HG02840 (cell line): ENCODE results near the gene BTN3A1.
"Not testable (repeated sequence)": the region's sequence is repeated elsewhere in the genome, so short reads cannot be mapped to it uniquely, and the experiment has no call there.

ENCODE experiments used
- ATAC-seq: cut with Tn5 transposase; IDR thresholded peaks from one replicate; pipeline ENCODE4 v1.9.1; 2021; ENCODE audit warnings: mild to moderate bottlenecking, moderate library complexity, moderate number of reproducible peaks; ENCODE audit not compliant: unreplicated experiment, low FRiP score

BTN3A1 gene

GRCh38 chr6:26378143-26378542 lies 23.9 kb upstream of the BTN3A1 start:
- not testable (repeated sequence) for ATAC-seq

DNA sequence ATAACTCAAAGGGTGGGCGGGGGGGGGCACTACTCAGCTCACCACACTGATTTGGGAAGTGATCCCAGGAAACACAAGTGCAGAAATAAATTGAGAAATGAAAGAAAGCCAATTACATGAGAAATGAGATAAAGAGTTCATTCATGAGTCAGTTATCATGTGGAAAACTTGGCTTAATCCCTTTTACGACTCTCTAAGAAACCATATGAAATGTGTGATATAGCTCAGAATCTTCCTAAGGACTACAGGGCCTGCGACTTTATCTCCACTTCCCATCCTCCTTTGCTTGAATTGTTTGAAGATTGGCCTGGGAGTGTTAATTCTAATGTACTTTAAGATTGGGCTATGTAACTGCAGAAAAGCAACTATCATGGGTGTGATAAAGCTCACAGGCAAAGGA lies 22.8 kb upstream of the BTN3A1 start:
- no peak for ATAC-seq

DNA sequence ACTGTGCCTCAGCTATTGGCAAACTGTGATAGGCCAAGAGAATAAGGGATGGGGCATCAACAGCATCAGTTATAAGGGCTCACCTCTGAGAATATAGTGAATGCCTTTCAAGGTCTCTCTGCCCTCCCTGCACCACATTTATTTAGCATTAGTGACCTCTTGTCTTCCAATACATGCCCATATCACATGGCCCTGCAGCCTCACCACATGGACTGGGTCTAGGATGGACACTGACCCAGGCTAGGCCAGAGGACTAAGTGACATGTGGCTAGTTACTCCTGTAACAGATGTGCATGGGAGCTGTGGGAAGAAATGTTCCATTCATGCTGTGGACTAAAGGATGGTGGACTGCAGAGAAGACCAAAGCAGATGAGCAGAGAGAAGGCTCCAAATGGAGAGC lies 22.3 kb upstream of the BTN3A1 start:
- ATAC-seq = no peak

DNA sequence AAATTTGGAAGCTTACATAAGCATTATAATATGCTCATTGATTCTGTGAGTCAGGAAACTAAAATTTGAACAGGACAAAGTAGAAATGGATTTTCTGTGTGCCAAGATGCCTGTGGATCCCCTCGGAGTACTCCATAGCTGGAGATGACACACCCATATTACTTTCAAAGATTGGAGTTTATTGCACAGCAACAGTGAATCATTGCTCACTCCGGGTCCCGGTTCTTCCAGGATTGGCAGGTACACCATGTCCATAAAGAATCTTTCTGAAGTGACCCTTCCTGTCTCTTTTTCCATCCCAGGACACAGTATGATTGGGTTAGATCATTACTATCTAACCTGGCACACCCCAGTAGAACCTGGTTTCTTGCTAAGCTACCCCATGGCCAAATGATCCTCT lies 21.8 kb upstream of the BTN3A1 start:
- ATAC-seq = no peak

DNA sequence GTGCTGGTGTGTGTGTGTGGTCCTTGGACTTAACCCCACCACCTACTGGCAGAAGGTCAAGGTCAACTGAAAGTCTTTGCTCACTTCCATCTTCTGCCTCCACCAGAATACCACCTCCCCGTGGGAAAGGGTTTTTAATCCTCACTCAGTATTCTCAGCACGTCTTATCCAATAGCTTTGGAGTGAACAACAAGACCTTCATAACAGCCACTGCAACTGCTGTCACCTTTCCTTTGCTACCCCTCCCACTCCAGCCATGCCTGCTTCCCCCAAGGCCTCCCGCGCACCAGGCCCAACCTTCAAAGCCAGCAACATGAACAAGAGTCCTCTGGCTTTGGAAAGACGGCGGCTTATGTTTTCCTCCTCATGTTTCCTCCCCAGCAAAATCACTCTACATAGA lies 20.0 kb upstream of the BTN3A1 start:
- ATAC-seq = no peak

DNA sequence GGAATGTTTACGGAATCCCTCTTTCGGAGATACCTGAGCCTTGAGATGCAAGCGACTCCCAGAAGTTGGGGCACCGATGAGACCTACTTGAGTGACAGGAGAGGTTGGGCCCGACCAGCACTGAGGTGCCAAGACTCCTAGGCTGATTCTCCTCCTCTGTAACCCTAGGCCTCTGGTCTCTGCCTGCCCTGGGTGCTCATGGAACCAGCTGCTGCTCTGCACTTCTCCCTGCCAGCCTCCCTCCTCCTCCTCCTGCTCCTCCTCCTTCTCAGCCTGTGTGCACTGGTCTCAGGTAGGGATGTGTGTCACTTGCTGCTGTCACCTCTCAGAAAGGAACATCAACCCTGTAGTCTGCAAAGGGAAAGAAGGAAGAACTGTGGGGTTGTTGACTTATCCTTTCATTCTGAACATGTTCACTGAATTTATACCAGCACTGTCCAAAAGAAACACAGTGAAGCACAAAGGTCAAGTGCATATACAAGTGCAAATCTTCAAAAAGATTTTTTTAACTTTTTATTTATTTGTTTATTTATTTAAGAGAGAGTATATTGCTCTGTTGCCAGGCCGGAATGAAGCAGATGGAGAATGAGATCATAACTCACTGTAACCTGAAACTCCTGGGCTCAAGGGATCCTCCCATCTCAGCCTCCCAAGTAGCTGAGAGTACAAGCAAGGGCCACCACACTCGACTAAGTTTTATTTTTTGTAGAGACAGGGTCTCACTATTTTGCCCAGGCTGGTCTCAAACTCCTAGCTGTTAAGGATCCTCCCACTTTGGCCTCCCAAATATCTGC lies 18.3 kb upstream of the BTN3A1 start:
- ATAC-seq = no peak

- ATAC-seq = no peak
Measured at GRCh38 chr6:26385734-26386125, 16.3 kb upstream of the BTN3A1 start.

DNA sequence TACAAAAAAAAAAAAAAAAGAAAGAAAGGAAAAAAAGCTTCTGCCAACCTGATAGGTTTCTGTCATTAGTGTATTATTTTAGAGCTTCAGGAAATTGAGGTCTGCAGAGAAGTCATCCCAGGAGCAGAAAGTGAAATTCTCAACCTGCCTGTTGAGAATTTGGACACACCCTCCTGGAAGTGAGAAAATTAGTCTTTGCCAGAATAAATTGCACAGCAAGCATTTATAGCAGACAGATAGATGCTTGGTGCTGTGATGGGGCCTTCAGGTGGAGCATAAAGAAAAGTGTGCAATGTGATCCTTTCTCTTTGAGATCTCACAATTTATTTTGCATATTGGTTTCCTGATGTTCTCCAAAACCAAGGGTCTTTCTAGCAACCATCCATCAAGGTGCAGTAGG lies 14.5 kb upstream of the BTN3A1 start:
- no peak for ATAC-seq

GRCh38 chr6:26388014-26388413 lies 14.1 kb upstream of the BTN3A1 start:
- no peak for ATAC-seq

- no peak for ATAC-seq
Measured at GRCh38 chr6:26388441-26388840, 13.6 kb upstream of the BTN3A1 start.

DNA sequence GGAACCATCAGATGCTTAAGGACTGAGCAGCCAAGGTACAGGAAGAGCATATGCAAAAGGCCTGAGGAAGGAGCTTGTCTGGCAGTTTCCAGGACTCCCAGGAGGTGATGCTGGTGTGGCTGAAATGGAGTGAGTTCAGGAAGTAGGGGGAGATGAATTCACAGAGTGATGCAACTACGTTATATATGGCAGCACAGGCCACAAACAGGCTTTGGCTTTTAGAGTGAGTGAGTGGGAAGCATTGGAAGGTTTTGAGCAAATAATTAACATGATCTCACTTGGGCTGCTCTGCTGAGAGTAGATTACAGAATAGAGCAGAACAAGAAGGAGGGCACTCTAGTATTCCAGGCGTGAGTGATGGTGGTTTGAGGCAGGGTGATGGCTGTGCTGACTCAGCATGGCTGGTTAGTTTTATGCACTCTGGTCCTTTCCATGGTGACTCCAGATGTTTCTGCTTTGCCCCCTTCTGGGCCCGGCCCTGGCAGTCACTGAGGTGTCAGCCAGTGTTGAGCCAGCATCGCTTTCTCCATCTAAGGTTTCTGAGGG lies 12.7 kb upstream of the BTN3A1 start:
- no peak for ATAC-seq

- no peak for ATAC-seq
Measured at GRCh38 chr6:26390531-26390930, 11.5 kb upstream of the BTN3A1 start.

DNA sequence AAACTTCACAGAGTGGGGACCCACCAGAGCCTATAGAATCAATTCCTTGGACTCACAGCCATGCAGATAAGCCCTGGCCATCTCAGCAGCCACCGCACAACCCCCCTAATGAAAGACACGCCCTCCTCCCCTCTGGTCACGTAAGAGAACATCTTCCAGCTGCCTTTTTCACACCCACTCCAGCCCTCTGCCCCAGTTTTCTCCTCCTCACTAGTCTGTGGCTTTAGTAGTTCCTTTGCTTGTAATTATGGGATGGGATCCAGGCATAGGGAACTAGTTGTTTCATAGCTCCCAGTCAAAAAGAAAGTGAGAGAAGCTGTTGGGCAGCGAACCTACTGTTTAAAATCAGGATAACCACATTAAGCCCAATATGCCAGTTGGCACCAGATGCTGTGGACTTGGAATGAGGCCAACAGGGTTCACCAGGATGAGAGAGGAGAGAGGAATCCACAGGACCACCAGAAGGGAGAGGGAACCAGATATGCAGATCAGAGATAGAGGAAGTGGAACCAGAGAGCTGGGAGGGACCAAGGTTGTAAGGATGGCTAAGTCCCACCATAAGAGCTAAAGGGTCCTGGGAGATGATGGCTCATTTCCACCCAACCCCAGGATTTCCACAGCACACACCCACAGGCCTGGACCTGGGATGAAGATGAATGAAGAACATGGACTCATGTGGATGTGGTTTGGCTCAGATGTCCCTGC lies 9.0 kb upstream of the BTN3A1 start:
- ATAC-seq = no peak

GRCh38 chr6:26394289-26394688 lies 7.8 kb upstream of the BTN3A1 start:
- no peak for ATAC-seq

DNA sequence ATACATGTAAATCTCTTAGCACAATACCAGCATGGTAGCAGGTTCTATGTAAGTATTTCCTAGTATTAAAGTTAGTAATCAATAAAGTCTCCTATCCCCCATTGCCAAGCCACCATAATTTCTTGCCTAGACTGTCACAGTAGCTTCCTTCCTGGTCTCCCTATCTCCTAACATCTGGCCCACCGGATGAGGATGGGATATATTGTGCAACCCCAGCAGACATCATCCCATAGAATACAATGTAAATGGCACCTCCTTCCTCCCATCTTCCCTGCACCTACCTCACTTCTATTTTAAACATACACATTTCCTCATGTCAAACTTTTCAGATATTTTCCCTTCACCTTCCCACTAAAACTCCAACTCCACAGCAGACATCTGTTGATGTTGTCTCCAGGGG lies 3.5 kb upstream of the BTN3A1 start:
- no peak for ATAC-seq

DNA sequence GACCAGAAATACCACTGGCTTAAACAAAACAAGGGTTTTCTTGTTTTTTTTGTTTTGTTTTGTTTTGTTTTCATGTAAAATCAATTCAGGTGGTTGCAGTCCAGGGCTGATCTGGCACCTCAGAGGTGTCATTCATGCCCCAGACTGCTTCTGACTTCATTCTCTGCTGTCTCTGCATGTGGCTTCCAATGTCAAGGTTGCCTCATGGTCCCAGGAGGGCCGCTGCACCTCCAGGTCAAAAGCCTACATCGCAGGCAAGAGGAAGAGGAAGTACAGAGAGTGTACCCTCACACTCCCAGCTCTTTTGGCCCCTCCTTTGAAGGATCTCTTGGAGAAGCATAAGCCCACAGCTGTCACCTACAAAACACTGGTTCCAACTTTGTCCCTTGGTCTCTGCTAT lies 1.4 kb upstream of the BTN3A1 start:
- ATAC-seq = no peak

DNA sequence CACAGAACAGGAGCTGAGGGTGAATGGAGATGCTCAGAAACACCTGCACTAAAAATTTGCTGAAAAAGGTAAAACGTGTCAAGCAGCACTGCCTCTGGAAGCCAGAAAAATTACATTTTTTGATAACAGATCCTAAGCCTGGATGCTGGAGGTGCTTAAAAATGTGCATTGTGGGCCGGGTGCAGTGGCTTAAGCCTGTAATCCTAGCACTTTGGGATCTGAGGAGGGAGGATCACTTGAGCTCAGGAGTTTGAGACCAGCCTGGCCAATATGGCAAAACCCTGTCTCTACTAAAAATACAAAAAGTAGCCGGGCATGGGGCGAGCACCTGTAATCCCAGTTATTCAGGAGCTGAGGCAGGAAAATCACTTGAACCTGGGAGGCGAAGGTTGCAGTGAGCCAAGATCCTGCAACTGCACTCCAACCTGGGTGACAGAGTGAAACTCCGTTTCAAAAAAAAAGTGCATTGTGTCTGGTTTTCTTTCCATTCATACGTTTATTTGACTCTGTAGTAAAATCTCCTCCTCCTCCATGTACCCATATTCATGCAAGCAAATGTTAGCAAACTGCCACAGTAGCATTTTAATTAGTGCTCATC lies 587 bp upstream of the BTN3A1 start:
- ATAC-seq = no peak

- no peak for ATAC-seq
Measured at GRCh38 chr6:26403893-26404292, 1.8 kb downstream of the BTN3A1 start.

GRCh38 chr6:26404546-26404945 lies 2.5 kb downstream of the BTN3A1 start:
- no peak for ATAC-seq

GRCh38 chr6:26408828-26409730 lies 7.0 kb downstream of the BTN3A1 start:
- ATAC-seq = no peak
